Stomach smooth muscle (tissue), 2 donors: ENCODE data around the gene WTIP.
A peak's percentile ranks its signal among the peaks of the same experiment; 100 is the strongest.
"Not testable (repeated sequence)": the region's sequence is repeated elsewhere in the genome, so short reads cannot be mapped to it uniquely, and the experiment has no call there.

Source experiments
- H3K27ac ChIP-seq: one replicate; pipeline ENCODE4 v1.7.0; 2013; ENCODE audit warnings: mild to moderate bottlenecking, low read length, inconsistent platforms
- H3K27me3 ChIP-seq, 2 donors: one replicate each; pipeline ENCODE4 v1.7.0; 2013; ENCODE audit warnings: low read length in 2 of 2; ENCODE audit not compliant: insufficient read depth in 2 of 2, control insufficient read depth in 1 of 2
- H3K36me3 ChIP-seq, 2 donors: one replicate each; pipeline ENCODE4 v1.7.0; 2013; ENCODE audit warnings: low read length in 2 of 2; ENCODE audit not compliant: control insufficient read depth in 2 of 2, insufficient read depth in 2 of 2
- H3K4me1 ChIP-seq: one replicate; pipeline ENCODE4 v1.7.0; 2013; ENCODE audit warnings: low read length; ENCODE audit not compliant: control insufficient read depth, insufficient read depth
- H3K4me3 ChIP-seq, 2 donors: one replicate each; pipeline ENCODE4 v1.7.0; 2013; ENCODE audit warnings: low read length in 2 of 2
- H3K9ac ChIP-seq, 2 donors: one replicate each; pipeline ENCODE4 v1.7.0; 2013; ENCODE audit warnings: low read length in 2 of 2, mild to moderate bottlenecking in 1 of 2
- H3K9me3 ChIP-seq, 2 donors: one replicate each; pipeline ENCODE4 v1.7.0; 2013; ENCODE audit warnings: low read length in 2 of 2; ENCODE audit not compliant: control insufficient read depth in 2 of 2
- donor health status: healthy.
- donor health status: Pancreatic carcinoma.

The WTIP gene

GRCh38 chr19:34480971-34481841 is at the start of gene WTIP:
Gene WTIP (plus strand): TSS chr19:34481758. CDS start chr19:34481975, 217 bp downstream.
- Histone ChIP-seq H3K9ac (peak within 1 kb of the TSS; percentile 60 to 61), H3K4me1 (peaks cover 25% of the 10 kb centered on the region), H3K27me3 (no peaks in the 10 kb centered on the region), H3K9me3 (no peaks in the 10 kb centered on the region), H3K27ac (peak within 1 kb of the TSS; percentile 49), H3K36me3 (no peaks in the 10 kb centered on the region), H3K4me3 (peak within 1 kb of the TSS; percentile 52 to 77)

DNA sequence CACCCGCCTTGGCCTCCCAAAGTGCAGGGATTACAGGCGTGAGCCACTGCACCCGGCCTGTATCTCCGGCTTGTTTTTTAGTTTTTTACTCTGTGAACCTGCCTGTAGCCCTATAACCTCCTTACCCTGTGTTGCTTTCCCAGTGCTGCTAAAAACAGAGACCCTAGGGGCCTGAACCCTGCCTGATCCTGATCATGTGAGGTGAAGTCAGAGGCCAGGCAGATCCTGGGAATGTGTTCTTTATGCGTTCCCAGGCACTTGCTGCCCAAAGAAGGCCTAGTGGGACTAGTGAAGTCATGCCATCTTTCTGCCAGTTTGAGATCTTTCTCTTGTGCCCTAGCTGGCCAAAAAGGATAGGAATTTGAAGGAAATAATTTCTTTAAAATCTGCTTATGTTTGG is 48.8 kb upstream of the WTIP start:
- H3K27ac ChIP-seq, result no peak overlapping the region

DNA sequence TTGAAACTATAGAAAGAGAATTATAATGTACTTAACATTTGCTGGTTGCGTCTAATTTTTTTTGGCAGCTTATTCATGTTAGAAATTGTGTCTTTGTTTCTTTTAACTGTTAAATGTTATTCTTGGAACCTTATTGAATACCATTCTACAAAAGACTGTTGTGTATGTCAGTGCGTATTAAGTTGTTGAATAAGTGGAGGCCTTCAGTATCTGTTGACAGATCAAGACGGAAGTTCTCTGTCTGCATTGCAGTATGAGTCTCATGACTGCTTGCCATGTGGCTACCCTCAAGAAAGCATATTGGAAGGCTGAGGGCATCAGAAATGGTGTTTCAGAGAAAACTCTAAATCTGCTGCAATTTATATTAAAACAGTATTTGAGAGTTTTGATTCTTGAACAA is 44.8 kb upstream of the WTIP start:
- H3K9me3 ChIP-seq, result no peaks in the 10 kb centered on the region
- no peak overlapping the region for H3K9ac ChIP-seq
- no peak overlapping the region for H3K27ac ChIP-seq
- H3K4me1 ChIP-seq, result peaks cover 3% of the 10 kb centered on the region
- H3K27me3 ChIP-seq, result no peaks in the 10 kb centered on the region
- peaks cover 18 to 22% of the 10 kb centered on the region in 2 donors for H3K36me3 ChIP-seq
- H3K4me3 ChIP-seq, result no peak overlapping the region

More for the DNA sequence above, 48.8 kb upstream of the WTIP start:
- H3K4me1 ChIP-seq, result peaks cover 26% of the 10 kb centered on the region
- H3K27me3 ChIP-seq, result no peaks in the 10 kb centered on the region
- H3K9me3 ChIP-seq, result no peaks in the 10 kb centered on the region
- H3K9ac ChIP-seq, result no peak overlapping the region
- no peak overlapping the region for H3K4me3 ChIP-seq
- H3K36me3 ChIP-seq, result peaks cover 11 to 22% of the 10 kb centered on the region in 2 donors

DNA sequence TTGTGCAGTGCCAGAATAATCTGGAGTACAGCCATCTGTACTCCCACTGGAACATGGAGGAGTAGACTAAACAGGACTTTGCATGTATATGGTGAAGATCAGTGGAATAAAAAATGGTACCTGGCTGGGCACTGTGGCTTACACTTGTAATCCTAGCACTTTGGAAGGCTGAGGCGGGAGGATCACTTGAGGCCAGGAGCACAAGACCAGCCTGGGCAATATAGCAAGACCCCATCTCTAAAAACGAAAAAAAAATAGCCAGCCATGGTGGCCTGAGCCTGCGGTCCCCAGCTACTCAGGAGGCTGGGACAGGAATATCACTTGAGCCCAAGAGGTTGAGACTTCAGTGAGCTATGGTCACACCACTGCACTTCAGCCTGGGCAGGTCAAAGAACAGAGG is 33.4 kb upstream of the WTIP start:
- Histone ChIP-seq H3K27me3 (no peaks in the 10 kb centered on the region), H3K36me3 (peaks cover 47 to 54% of the 10 kb centered on the region in 2 donors), H3K4me3 (no peak overlapping the region), H3K9ac (no peak overlapping the region), H3K4me1 (no peaks in the 10 kb centered on the region), H3K27ac (no peak overlapping the region), H3K9me3 (no peaks in the 10 kb centered on the region)

- peaks cover 29 to 40% of the 10 kb centered on the region in 2 donors for H3K36me3 ChIP-seq
- no peaks in the 10 kb centered on the region for H3K4me1 ChIP-seq
- H3K9ac ChIP-seq, result no peak overlapping the region
- H3K27me3 ChIP-seq, result no peaks in the 10 kb centered on the region
- no peak overlapping the region for H3K4me3 ChIP-seq
- no peak overlapping the region for H3K27ac ChIP-seq
- no peaks in the 10 kb centered on the region for H3K9me3 ChIP-seq
Observed at GRCh38 chr19:34452723-34453122, 28.8 kb upstream of the WTIP start.

DNA sequence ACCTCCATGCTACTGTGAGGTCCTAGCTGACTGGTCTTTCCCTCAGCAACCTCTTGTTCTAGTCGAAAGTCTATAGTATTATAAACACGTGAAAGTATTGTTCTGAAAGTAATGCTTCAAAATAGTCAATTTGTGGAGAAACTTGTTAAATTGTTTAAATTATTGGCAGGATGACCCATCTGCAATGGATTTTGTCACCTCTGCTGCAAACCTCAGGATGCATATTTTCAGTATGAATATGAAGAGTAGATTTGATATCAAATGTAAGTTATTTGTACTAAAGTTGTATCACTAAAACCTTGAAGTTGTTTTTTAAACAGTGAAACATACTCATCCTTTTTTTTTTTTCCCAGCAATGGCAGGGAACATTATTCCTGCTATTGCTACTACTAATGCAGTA is 27.5 kb upstream of the WTIP start:
- no peak overlapping the region for H3K4me3 ChIP-seq
- H3K9ac ChIP-seq, result no peak overlapping the region
- H3K27me3 ChIP-seq, result no peaks in the 10 kb centered on the region
- H3K4me1 ChIP-seq, result no peaks in the 10 kb centered on the region
- no peaks in the 10 kb centered on the region for H3K9me3 ChIP-seq
- peaks cover 32 to 37% of the 10 kb centered on the region in 2 donors for H3K36me3 ChIP-seq
- H3K27ac ChIP-seq, result no peak overlapping the region

- Histone ChIP-seq H3K4me3 (no peak overlapping the region), H3K36me3 (peaks cover 38 to 42% of the 10 kb centered on the region in 2 donors), H3K9ac (no peak overlapping the region), H3K9me3 (no peaks in the 10 kb centered on the region), H3K27ac (no peak overlapping the region), H3K27me3 (no peaks in the 10 kb centered on the region), H3K4me1 (no peaks in the 10 kb centered on the region)
Observed at GRCh38 chr19:34454685-34455084, 26.9 kb upstream of the WTIP start.

DNA sequence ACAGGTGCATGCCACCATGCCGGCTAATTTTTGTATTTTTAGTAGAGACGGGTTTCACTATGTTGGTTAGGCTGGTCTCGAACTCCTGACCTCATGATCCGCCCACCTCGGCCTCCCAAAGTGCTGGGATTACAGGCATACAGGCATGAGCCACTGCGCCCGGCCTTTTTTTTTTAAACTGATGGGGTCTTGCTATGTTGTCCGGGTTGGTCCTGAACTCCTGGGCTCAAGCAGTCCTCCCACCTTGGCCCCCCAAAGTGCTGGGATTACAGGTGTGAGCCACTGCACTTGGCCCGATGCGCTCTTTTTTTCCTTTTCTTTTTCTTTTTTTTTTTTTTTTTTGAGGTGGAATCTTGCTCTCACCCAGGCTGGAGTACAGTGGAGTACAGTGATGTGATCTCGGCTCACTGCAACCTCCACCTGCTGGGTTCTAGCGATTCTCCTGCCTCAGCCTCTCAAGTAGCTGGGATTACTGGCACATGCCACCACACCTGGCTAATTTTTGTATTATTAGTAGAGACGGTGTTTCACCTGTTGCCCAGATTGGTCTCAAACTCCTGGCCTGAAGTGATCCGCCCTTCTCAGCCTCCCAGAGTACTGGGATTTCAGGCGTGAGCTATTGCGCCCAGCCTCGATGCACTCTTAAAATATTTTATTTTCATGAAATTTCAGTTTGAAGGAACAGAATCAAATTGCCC is 25.6 kb upstream of the WTIP start:
- H3K27ac ChIP-seq, H3K4me3 ChIP-seq, H3K27me3 ChIP-seq, H3K4me1 ChIP-seq, H3K9ac ChIP-seq, H3K9me3 ChIP-seq: not testable (repeated sequence)
- H3K36me3 ChIP-seq, result peaks cover 45 to 50% of the 10 kb centered on the region in 2 donors

DNA sequence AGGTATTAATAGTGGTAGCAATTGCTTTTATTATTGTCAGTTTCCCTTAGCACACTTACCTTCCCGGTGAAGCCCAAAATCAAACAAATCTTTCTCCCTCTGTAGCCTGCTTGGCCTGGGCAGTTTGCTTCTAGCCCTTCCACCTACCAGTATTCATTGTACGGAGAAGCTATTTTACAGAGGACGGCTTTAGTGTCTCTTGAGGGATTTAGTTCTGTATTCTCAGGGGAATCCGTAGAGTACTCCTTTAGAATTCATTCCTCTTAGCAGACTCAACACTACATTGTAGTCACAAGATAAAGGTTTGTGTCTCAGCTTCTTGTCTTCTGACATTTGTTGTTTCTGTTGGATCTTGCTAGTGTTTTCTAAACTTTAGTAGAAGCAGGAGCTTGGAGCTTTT is 24.1 kb upstream of the WTIP start:
- peaks cover 55 to 59% of the 10 kb centered on the region in 2 donors for H3K36me3 ChIP-seq
- no peak overlapping the region for H3K27ac ChIP-seq
- no peak overlapping the region for H3K4me3 ChIP-seq
- no peaks in the 10 kb centered on the region for H3K27me3 ChIP-seq
- no peaks in the 10 kb centered on the region for H3K4me1 ChIP-seq
- H3K9ac ChIP-seq, result no peak overlapping the region
- no peaks in the 10 kb centered on the region for H3K9me3 ChIP-seq

- H3K9me3 ChIP-seq, result no peaks in the 10 kb centered on the region
- no peak overlapping the region for H3K9ac ChIP-seq
- no peaks in the 10 kb centered on the region for H3K27me3 ChIP-seq
- H3K36me3 ChIP-seq, result peaks cover 56 to 58% of the 10 kb centered on the region in 2 donors
- no peak overlapping the region for H3K27ac ChIP-seq
- no peak overlapping the region for H3K4me3 ChIP-seq
- no peaks in the 10 kb centered on the region for H3K4me1 ChIP-seq
Observed at GRCh38 chr19:34458677-34459076, 22.9 kb upstream of the WTIP start.

GRCh38 chr19:34459614-34460013 is 21.9 kb upstream of the WTIP start:
- H3K36me3 ChIP-seq, result peaks cover 51 to 55% of the 10 kb centered on the region in 2 donors
- no peak overlapping the region for H3K9ac ChIP-seq
- H3K27ac ChIP-seq, result no peak overlapping the region
- H3K4me1 ChIP-seq, result no peaks in the 10 kb centered on the region
- H3K4me3 ChIP-seq, result no peak overlapping the region
- no peaks in the 10 kb centered on the region for H3K27me3 ChIP-seq
- no peaks in the 10 kb centered on the region for H3K9me3 ChIP-seq
